Measurements from ENCODE around the gene ANKS6.

DNA sequence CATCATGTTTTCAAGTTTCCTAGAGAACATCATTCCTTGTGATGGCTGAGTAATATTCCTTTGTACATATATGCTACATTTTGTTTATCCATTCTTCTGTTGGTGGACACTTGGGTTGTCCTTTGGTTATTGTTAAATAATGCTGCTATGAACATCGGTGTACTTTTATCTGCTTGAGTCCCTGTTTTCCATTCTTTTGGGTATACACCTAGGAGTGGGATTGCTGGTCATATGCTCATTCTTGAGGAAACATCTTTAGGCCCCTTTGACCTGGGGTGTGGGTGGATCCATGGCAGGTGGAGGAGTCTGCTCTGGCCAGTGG, 36.4 kb upstream of the ANKS6 start:
- no peak for TF ChIP-seq MXI1 (IDR thresholded peaks at IDR 0.05; ENCODE audit: borderline replicate concordance, low read depth, low read length)
- TF ChIP-seq, protein P1, sequence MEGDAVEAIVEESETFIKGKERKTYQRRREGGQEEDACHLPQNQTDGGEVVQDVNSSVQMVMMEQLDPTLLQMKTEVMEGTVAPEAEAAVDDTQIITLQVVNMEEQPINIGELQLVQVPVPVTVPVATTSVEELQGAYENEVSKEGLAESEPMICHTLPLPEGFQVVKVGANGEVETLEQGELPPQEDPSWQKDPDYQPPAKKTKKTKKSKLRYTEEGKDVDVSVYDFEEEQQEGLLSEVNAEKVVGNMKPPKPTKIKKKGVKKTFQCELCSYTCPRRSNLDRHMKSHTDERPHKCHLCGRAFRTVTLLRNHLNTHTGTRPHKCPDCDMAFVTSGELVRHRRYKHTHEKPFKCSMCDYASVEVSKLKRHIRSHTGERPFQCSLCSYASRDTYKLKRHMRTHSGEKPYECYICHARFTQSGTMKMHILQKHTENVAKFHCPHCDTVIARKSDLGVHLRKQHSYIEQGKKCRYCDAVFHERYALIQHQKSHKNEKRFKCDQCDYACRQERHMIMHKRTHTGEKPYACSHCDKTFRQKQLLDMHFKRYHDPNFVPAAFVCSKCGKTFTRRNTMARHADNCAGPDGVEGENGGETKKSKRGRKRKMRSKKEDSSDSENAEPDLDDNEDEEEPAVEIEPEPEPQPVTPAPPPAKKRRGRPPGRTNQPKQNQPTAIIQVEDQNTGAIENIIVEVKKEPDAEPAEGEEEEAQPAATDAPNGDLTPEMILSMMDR (conservative IDR thresholded peaks at IDR 0.05; ENCODE audit: low read depth, low read length), result no peak
- no peak for TF ChIP-seq POLR2A (IDR thresholded peaks at IDR 0.05; ENCODE audit: low read depth, low read length)
- TF ChIP-seq RCOR1 (IDR thresholded peaks at IDR 0.05; ENCODE audit: insufficient replicate concordance, low read length), result no peak
- no peak for TF ChIP-seq SMC3 (IDR thresholded peaks at IDR 0.05; ENCODE audit: low read depth, low read length)

Measured in IMR-90 (cell line).